K562 (cell line): ENCODE measurements around the gene PHACTR3. TPM values are rescaled to one million over a fixed set of nuclear protein-coding genes. Genes with fewer than 3 reads are reported as not detected.

ENCODE experiments used
- ATAC-seq: fragments of 200-7000 bp; cut with Tn5 transposase; 3 replicates; pipeline ENCODE4 v1.9.1; 2020; ENCODE audit warnings: moderate library complexity
- BruUV-seq: library from RNA; stranded (reverse); fragments of 400-500 nt; replicated peaks from 2 replicates; lab custom pipeline; 2021; lab: Mats Ljungman, UMichigan
- CTCF ChIA-PET: fragments of 300-600 bp; formaldehyde crosslinking; extraction: SDS; loops from one replicate; lab custom pipeline; 2021; ENCODE audit warnings: low intra/inter-chr PET ratio; lab: Yijun Ruan, JAX
- POLR2A ChIA-PET: fragments of 300-600, 350-650 bp; sonication (Branson Sonifier 250); formaldehyde crosslinking; extraction: SDS; loops from one replicate; lab custom pipeline; 2021; ENCODE audit warnings: antibody characterized with exemption, inconsistent platforms; lab: Yijun Ruan, JAX
- DNase-seq, 4 experiments: peaks; one replicate each; pipeline versions ENCODE4 v3.0.0 to v3.0.0-alpha.2; 2011 to 2018; ENCODE audit warnings: low spot score in 3 of 4, mixed read lengths in 3 of 4; ENCODE audit errors: extremely low read depth in 1 of 4
- FAIRE-seq: peaks from 2 replicates; lab custom pipeline; 2011; peaks lifted over from hg19 to GRCh38; lab: Jason Lieb, UNC
- H2AFZ ChIP-seq: 2 replicates; pipeline ENCODE4 v1.6.0; 2011; ENCODE audit warnings: low read depth, low read length, control low read depth, inconsistent platforms
- H3K27ac ChIP-seq: fragments of 200-600 bp; 3 replicates; pipeline ENCODE4 v1.8.0; 2011; ENCODE audit warnings: low read depth, mild to moderate bottlenecking, control low read depth, inconsistent platforms, low read length, moderate library complexity, mixed read lengths; ENCODE audit errors: extremely low read depth
- H3K27me3 ChIP-seq, 2 experiments: fragments of 300-600 bp in 1 of 2; 2 replicates in 1 of 2; 3 replicates in 1 of 2; pipeline versions ENCODE4 v1.6.0 to v1.8.0; 2011; ENCODE audit warnings: inconsistent platforms in 2 of 2, low read length in 2 of 2, mild to moderate bottlenecking in 1 of 2, mixed read lengths in 1 of 2, moderate library complexity in 1 of 2; ENCODE audit not compliant: control insufficient read depth in 2 of 2, insufficient read depth in 2 of 2
- H3K36me3 ChIP-seq: fragments of 300-600 bp; 3 replicates; pipeline ENCODE4 v1.8.0; 2011; ENCODE audit warnings: mild to moderate bottlenecking, low read length, inconsistent platforms; ENCODE audit not compliant: control insufficient read depth, insufficient read depth
- H3K4me1 ChIP-seq, 2 experiments: fragments of 200-600 bp in 1 of 2; replicated peaks in 1 of 2; 2 replicates in 1 of 2; 3 replicates in 1 of 2; pipeline versions ENCODE4 v1.5.1 to v1.8.0; 2011; ENCODE audit warnings: inconsistent platforms in 2 of 2, low read length in 2 of 2, mild to moderate bottlenecking in 1 of 2, mixed read lengths in 1 of 2, moderate library complexity in 1 of 2; ENCODE audit not compliant: control insufficient read depth in 2 of 2, insufficient read depth in 2 of 2
- H3K4me2 ChIP-seq: 2 replicates; pipeline ENCODE4 v1.6.1; 2011; ENCODE audit warnings: low read length, control low read depth, inconsistent platforms, mixed read lengths; ENCODE audit not compliant: insufficient read depth
- H3K4me3 ChIP-seq: fragments of 200-600 bp; sonication (generic), shearing (Covaris generic); 2 replicates; pipeline ENCODE4 v1.5.1; 2016; ENCODE audit warnings: control low read depth, inconsistent platforms
- H3K79me2 ChIP-seq: fragments of 200-600 bp; 3 replicates; pipeline ENCODE4 v1.8.0; 2011; ENCODE audit warnings: low read length, inconsistent platforms; ENCODE audit not compliant: control insufficient read depth, insufficient read depth
- H3K9ac ChIP-seq, 2 experiments: 2 replicates each; pipeline versions ENCODE4 v1.6.0 to v1.6.1; 2011; ENCODE audit warnings: low read depth in 2 of 2, low read length in 2 of 2, control low read depth in 1 of 2, inconsistent platforms in 1 of 2, mild to moderate bottlenecking in 1 of 2, mixed read lengths in 1 of 2; ENCODE audit not compliant: insufficient read depth in 1 of 2
- H3K9me1 ChIP-seq: one replicate; pipeline ENCODE4 v1.6.0; 2011; ENCODE audit warnings: inconsistent platforms, mild to moderate bottlenecking, low read length, moderate library complexity; ENCODE audit not compliant: control insufficient read depth, insufficient read depth
- H3K9me3 ChIP-seq: replicated peaks from 2 replicates; pipeline ENCODE4 v1.5.1; 2011; ENCODE audit warnings: low read depth, low read length, inconsistent platforms; ENCODE audit not compliant: control insufficient read depth, insufficient read depth
- H4K20me1 ChIP-seq: replicated peaks from 2 replicates; pipeline ENCODE4 v1.6.1; 2011; ENCODE audit warnings: low read length, inconsistent platforms, mixed read lengths; ENCODE audit not compliant: control insufficient read depth, insufficient read depth
- BMI1 ChIP-seq: fragments of 150-350 bp; IDR thresholded peaks from 2 replicates; pipeline ENCODE4 v1.6.1; 2014; ENCODE audit warnings: low read length
- FOXP1 ChIP-seq: sonication (generic); formaldehyde crosslinking; IDR thresholded peaks from 2 replicates; pipeline ENCODE4 v1.8.0; 2022; ENCODE audit warnings: mild to moderate bottlenecking, missing genetic modification reagents
- MAFG ChIP-seq: fragments of 450-650 bp; conservative IDR thresholded peaks from 2 replicates; pipeline ENCODE4 v1.6.1; 2016; ENCODE audit warnings: missing genetic modification characterization, missing compliant biosample characterization
- SRSF9 ChIP-seq: fragments of 200-400 bp; formaldehyde crosslinking; IDR thresholded peaks from 2 replicates; pipeline ENCODE4 v1.6.1; 2017; ENCODE audit warnings: low read depth, low read length, borderline replicate concordance
- UBTF ChIP-seq, 2 experiments: IDR thresholded peaks; 2 replicates each; pipeline ENCODE4 v1.6.1; 2012; ENCODE audit warnings: improper control_type of control experiment in 2 of 2, low read depth in 2 of 2, low read length in 2 of 2, borderline replicate concordance in 1 of 2
- ZBTB34 ChIP-seq: fragments of 250-450 bp; sonication (Bioruptor Pico); IDR thresholded peaks from 2 replicates; pipeline ENCODE4 v1.8.0; 2021; ENCODE audit warnings: mild to moderate bottlenecking, moderate library complexity
- ZBTB9 ChIP-seq: fragments of 450-650 bp; formaldehyde crosslinking; IDR thresholded peaks from 2 replicates; pipeline ENCODE4 v1.4.0; 2020; ENCODE audit warnings: mild to moderate bottlenecking, moderate library complexity
- ZFPM2 ChIP-seq: fragments of 250-450 bp; sonication (Bioruptor Pico); IDR thresholded peaks from 2 replicates; pipeline ENCODE4 v1.5.1; 2022; ENCODE audit warnings: mild to moderate bottlenecking
- ZNF134 ChIP-seq: fragments of 250-450 bp; sonication (Bioruptor Pico); conservative IDR thresholded peaks from 2 replicates; pipeline ENCODE4 v1.4.0; 2020
- ZNF668 ChIP-seq: fragments of 250-450 bp; sonication (Bioruptor Pico); IDR thresholded peaks from 2 replicates; pipeline ENCODE4 v1.8.0; 2022; ENCODE audit warnings: mild to moderate bottlenecking, inconsistent platforms
- WGBS: fragments of 100-300 bp; shearing (Covaris generic); methylation state at CpG from one replicate; pipeline ENCODE4 v1.1.6; 2016; ENCODE audit warnings: low coverage, mixed read lengths; ENCODE audit not compliant: insufficient coverage; ENCODE audit errors: missing lambda C conversion rate; 5-methylcytosine and 5-hydroxymethylcytosine counted together
- in situ Hi-C: fragments of 300-500 bp; cut with MboI; formaldehyde crosslinking; loops from 4 replicates; pipeline ENCODE4 v1.15.0; 2018; ENCODE audit warnings: inconsistent platforms, mixed read lengths
- intact Hi-C: fragments of 100-400 bp; cut with micrococcal nuclease; formaldehyde crosslinking; loops from 2 replicates; pipeline ENCODE4 v1.14.2; 2022
- polyA plus RNA-seq, 8 experiments: library from polyadenylated mRNA; depleted of rRNA in 4 of 8; stranded (reverse) in 5 of 8; unstranded in 3 of 8; fragments of >200 nt; fragmentation: Nextera tagmentation in 2 of 8; fragmentation: Illumina TruSeq in 1 of 8; extraction: Ambion mirVana in 2 of 8; extraction: Trizol in 1 of 8; gene quantifications; 2 replicates each; pipeline versions ENCODE4 v1.2.1 to v1.2.3, GENCODE V29; 2011 to 2014; ENCODE audit warnings: inconsistent platforms in 1 of 8, missing spikeins in 1 of 8
- total RNA-seq, 7 experiments: library from RNA; depleted of rRNA in 6 of 7; stranded (reverse); fragments of >200 nt in 6 of 7; fragmentation: Illumina TruSeq in 2 of 7; extraction: Trizol in 2 of 7; gene quantifications; 2 replicates each; pipeline versions ENCODE4 v1.2.1 to v1.2.3, GENCODE V29; 2011 to 2021; ENCODE audit warnings: low replicate concordance in 1 of 7
- TF ChIP-seq, protein P1 (sequence below): fragments of 250-450 bp; sonication (Bioruptor Pico); IDR thresholded peaks from 2 replicates; pipeline ENCODE4 v1.4.0; 2020
- TF ChIP-seq, protein P2 (sequence below): fragments of 450-650 bp; IDR thresholded peaks from 2 replicates; pipeline ENCODE4 v1.6.1; 2016; ENCODE audit warnings: antibody characterized with exemption

PHACTR3 gene
- total and polyA plus RNA-seq, 9 of the 15 experiments (the other 6 are each of a cell fraction or from before 2014, with no cell fraction given): not detected

DNA sequence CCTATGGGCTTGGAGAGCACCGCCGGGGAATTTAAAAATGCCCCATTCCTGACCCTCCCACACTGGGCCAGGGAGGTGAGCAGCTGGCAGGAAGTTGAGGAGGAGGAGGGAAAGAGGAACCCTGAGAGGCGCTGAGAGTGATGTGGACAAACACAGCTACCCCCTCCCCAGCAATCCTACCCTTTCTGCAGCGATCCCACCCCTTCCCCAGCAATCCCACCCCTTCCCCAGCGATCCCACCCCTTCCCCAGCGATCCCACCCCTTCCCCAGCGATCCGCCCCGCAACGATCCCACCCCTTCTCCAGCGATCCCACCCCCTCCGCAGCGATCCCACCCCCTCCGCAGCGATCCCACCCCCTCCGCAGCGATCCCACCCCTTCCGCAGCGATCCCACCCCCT lies 217.4 kb downstream of the PHACTR3 start:
- Histone ChIP-seq H2AFZ (no peak overlapping the region), H3K4me3 (no peak overlapping the region), H3K36me3 (no peaks in the 10 kb centered on the region), H3K9me1 (no peaks in the 10 kb centered on the region), H3K9ac (no peak overlapping the region), H3K79me2 (no peaks in the 10 kb centered on the region), H3K4me1 (no peaks in the 10 kb centered on the region), H3K27ac (no peak overlapping the region), H4K20me1 (no peaks in the 10 kb centered on the region; the same call in 1 of the 2 replicates), H3K9me3 (no peaks in the 10 kb centered on the region), H3K4me2 (no peak overlapping the region), H3K27me3 (peaks cover 0 to 26% of the 10 kb centered on the region in 2 experiments; a peak in 1 of 5 replicates)
- 0% methylated on average over 4 of the region's 19 CpGs for WGBS
- BruUV-seq: no TSS peak
- ATAC-seq (no peak), FAIRE-seq (no peak), DNase-seq (no peak)
- POLR2A ChIA-PET: interaction anchor here (0.7 kb wide), 1 partner anchor 567 kb away, joined by 3 read pairs; no protein-coding TSS in a partner anchor
- in situ Hi-C loops: loop anchor here (10.0 kb wide), 1 partner anchor 1963 kb away; no protein-coding TSS in a partner anchor
- intact Hi-C loops: no loop called here
- CTCF ChIA-PET: no interaction called here
- TF ChIP-seq, protein P1, sequence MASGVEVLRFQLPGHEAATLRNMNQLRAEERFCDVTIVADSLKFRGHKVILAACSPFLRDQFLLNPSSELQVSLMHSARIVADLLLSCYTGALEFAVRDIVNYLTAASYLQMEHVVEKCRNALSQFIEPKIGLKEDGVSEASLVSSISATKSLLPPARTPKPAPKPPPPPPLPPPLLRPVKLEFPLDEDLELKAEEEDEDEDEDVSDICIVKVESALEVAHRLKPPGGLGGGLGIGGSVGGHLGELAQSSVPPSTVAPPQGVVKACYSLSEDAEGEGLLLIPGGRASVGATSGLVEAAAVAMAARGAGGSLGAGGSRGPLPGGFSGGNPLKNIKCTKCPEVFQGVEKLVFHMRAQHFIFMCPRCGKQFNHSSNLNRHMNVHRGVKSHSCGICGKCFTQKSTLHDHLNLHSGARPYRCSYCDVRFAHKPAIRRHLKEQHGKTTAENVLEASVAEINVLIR (CRISPR knock-in tag): no peak
- TF ChIP-seq, protein P2, sequence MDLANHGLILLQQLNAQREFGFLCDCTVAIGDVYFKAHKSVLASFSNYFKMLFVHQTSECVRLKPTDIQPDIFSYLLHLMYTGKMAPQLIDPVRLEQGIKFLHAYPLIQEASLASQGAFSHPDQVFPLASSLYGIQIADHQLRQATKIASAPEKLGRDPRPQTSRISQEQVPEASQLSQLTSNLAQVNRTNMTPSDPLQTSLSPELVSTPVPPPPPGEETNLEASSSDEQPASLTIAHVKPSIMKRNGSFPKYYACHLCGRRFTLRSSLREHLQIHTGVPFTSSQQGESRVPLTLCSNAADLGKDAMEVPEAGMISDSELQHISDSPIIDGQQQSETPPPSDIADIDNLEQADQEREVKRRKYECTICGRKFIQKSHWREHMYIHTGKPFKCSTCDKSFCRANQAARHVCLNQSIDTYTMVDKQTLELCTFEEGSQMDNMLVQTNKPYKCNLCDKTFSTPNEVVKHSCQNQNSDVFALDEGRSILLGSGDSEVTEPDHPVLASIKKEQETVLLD: no peak
- TF ChIP-seq SRSF9 (no peak), ZBTB34 (CRISPR knock-in tag) (no peak), ZBTB9 (CRISPR knock-in tag) (no peak), ZNF134 (CRISPR knock-in tag) (no peak), BMI1 (no peak), FOXP1 (no peak), UBTF (IDR thresholded peaks at IDR 0.05; ENCODE audit: borderline replicate concordance in 1 of 2, low read depth in 2 of 2, low read length in 2 of 2) (no peak), MAFG (tag) (no peak), ZFPM2 (CRISPR knock-in tag) (no peak), ZNF668 (CRISPR knock-in tag) (no peak)
